ENCODE results near the gene PLEKHB2. TPM values are rescaled to one million over a fixed set of nuclear protein-coding genes. Genes with fewer than 3 reads are reported as not detected.

PLEKHB2 gene
- total RNA-seq, 1 donor from 2014 or later, result 57.7 TPM

- no peak overlapping the region for H3K4me3 Mint-ChIP-seq (ENCODE audit: unreplicated experiment)
- H3K27me3 Mint-ChIP-seq (ENCODE audit: low read depth), result no peaks in the 10 kb centered on the region
- H3K36me3 Mint-ChIP-seq (ENCODE audit: low read depth), result peaks cover 32% of the 10 kb centered on the region
- DNase-seq (ENCODE audit: low spot score), result no peak
- H3K9me3 Mint-ChIP-seq (ENCODE audit: low read depth), result no peaks in the 10 kb centered on the region
- no peak for TF ChIP-seq CTCF (IDR thresholded peaks at IDR 0.05)
- H3K27ac Mint-ChIP-seq (ENCODE audit: unreplicated experiment), result no peak overlapping the region
- H3K4me1 Mint-ChIP-seq (ENCODE audit: low read depth), result no peaks in the 10 kb centered on the region
Observed at GRCh38 chr2:131125195-131125757, 20.1 kb downstream of the PLEKHB2 start.

- no peaks in the 10 kb centered on the region for H3K27me3 Mint-ChIP-seq (ENCODE audit: low read depth)
- H3K4me1 Mint-ChIP-seq (ENCODE audit: low read depth), result no peaks in the 10 kb centered on the region
- H3K36me3 Mint-ChIP-seq (ENCODE audit: low read depth), result peaks cover 37% of the 10 kb centered on the region
- H3K9me3 Mint-ChIP-seq (ENCODE audit: low read depth), result no peaks in the 10 kb centered on the region
- no peak overlapping the region for H3K4me3 Mint-ChIP-seq (ENCODE audit: unreplicated experiment)
- no peak for DNase-seq (ENCODE audit: low spot score)
- H3K27ac Mint-ChIP-seq (ENCODE audit: unreplicated experiment), result no peak overlapping the region
- no peak for TF ChIP-seq CTCF (IDR thresholded peaks at IDR 0.05)
Observed at GRCh38 chr2:131126436-131126835, 21.3 kb downstream of the PLEKHB2 start.

- no peak overlapping the region for H3K27ac Mint-ChIP-seq (ENCODE audit: unreplicated experiment)
- H3K4me1 Mint-ChIP-seq (ENCODE audit: low read depth), result no peaks in the 10 kb centered on the region
- no peak for DNase-seq (ENCODE audit: low spot score)
- no peaks in the 10 kb centered on the region for H3K27me3 Mint-ChIP-seq (ENCODE audit: low read depth)
- H3K36me3 Mint-ChIP-seq (ENCODE audit: low read depth), result peaks cover 34% of the 10 kb centered on the region
- TF ChIP-seq CTCF (IDR thresholded peaks at IDR 0.05), result no peak
- H3K9me3 Mint-ChIP-seq (ENCODE audit: low read depth), result no peaks in the 10 kb centered on the region
- no peak overlapping the region for H3K4me3 Mint-ChIP-seq (ENCODE audit: unreplicated experiment)
Observed at GRCh38 chr2:131127076-131127475, 21.9 kb downstream of the PLEKHB2 start.

- DNase-seq (ENCODE audit: low spot score), result no peak
- H3K27ac Mint-ChIP-seq (ENCODE audit: unreplicated experiment), result no peak overlapping the region
- TF ChIP-seq CTCF (IDR thresholded peaks at IDR 0.05), result no peak
- H3K4me3 Mint-ChIP-seq (ENCODE audit: unreplicated experiment), result no peak overlapping the region
- H3K4me1 Mint-ChIP-seq (ENCODE audit: low read depth), result no peaks in the 10 kb centered on the region
- H3K9me3 Mint-ChIP-seq (ENCODE audit: low read depth), result no peaks in the 10 kb centered on the region
- no peaks in the 10 kb centered on the region for H3K27me3 Mint-ChIP-seq (ENCODE audit: low read depth)
- peaks cover 32% of the 10 kb centered on the region for H3K36me3 Mint-ChIP-seq (ENCODE audit: low read depth)
Observed at GRCh38 chr2:131127981-131128380, 22.8 kb downstream of the PLEKHB2 start.

- H3K9me3 Mint-ChIP-seq (ENCODE audit: low read depth), result no peaks in the 10 kb centered on the region
- peaks cover 28% of the 10 kb centered on the region for H3K36me3 Mint-ChIP-seq (ENCODE audit: low read depth)
- no peak for DNase-seq (ENCODE audit: low spot score)
Observed at GRCh38 chr2:131130298-131130596, 25.1 kb downstream of the PLEKHB2 start.

More at GRCh38 chr2:131130298-131130596, 25.1 kb downstream of the PLEKHB2 start:
- Mint-ChIP-seq H3K27ac (ENCODE audit: unreplicated experiment) (no peak overlapping the region), H3K4me1 (ENCODE audit: low read depth) (no peaks in the 10 kb centered on the region), H3K4me3 (ENCODE audit: unreplicated experiment) (no peak overlapping the region), H3K27me3 (ENCODE audit: low read depth) (no peaks in the 10 kb centered on the region)
- no peak for TF ChIP-seq CTCF (IDR thresholded peaks at IDR 0.05)

Data from chondrocyte (in vitro differentiated cells).